NCI-H146 treated with DMSO at 0.1 percent for 48 hours (cell line): ENCODE data around the gene LGALS3BP.
A peak's percentile ranks its signal among the peaks of the same experiment; 100 is the strongest.
"Not testable (repeated sequence)": the region's sequence is repeated elsewhere in the genome, so short reads cannot be mapped to it uniquely, and the experiment has no call there.

ENCODE experiments used
- DNase-seq: peaks from one replicate; lab custom pipeline; 2025; ENCODE audit not compliant: unreplicated experiment; lab: John Stamatoyannopoulos, UW

The LGALS3BP gene

GRCh38 chr17:78965491-78965924 is 14.2 kb downstream of the LGALS3BP start:
- peak; percentile 74 for DNase-seq

GRCh38 chr17:78963378-78963777 is 16.3 kb downstream of the LGALS3BP start:
- DNase-seq = no peak

- DNase-seq = not testable (repeated sequence)
These were observed 16.8 kb downstream of the LGALS3BP start for GRCh38 chr17:78962984-78963348.

- DNase-seq = no peak
These were observed 17.3 kb downstream of the LGALS3BP start for GRCh38 chr17:78962345-78962983.

GRCh38 chr17:78961571-78961970 is 18.2 kb downstream of the LGALS3BP start:
- DNase-seq = no peak

- DNase-seq = no peak
These were observed 18.8 kb downstream of the LGALS3BP start for GRCh38 chr17:78960928-78961327.

- no peak for DNase-seq
These were observed 19.9 kb downstream of the LGALS3BP start for GRCh38 chr17:78959803-78960202.

- DNase-seq = no peak
These were observed 21.0 kb downstream of the LGALS3BP start for GRCh38 chr17:78958641-78959127.

- no peak for DNase-seq
These were observed 22.6 kb downstream of the LGALS3BP start for GRCh38 chr17:78957128-78957527.

- DNase-seq = no peak
These were observed 23.5 kb downstream of the LGALS3BP start for GRCh38 chr17:78956254-78956653.

- DNase-seq = no peak
These were observed 25.0 kb downstream of the LGALS3BP start for GRCh38 chr17:78954684-78955083.

- DNase-seq = no peak
These were observed 26.1 kb downstream of the LGALS3BP start for GRCh38 chr17:78953356-78954350.

GRCh38 chr17:78952706-78953105 is 27.0 kb downstream of the LGALS3BP start:
- DNase-seq = no peak

- no peak for DNase-seq
These were observed 27.7 kb downstream of the LGALS3BP start for GRCh38 chr17:78951967-78952551.

GRCh38 chr17:78950870-78951269 is 28.9 kb downstream of the LGALS3BP start:
- no peak for DNase-seq

GRCh38 chr17:78947235-78948149 is 32.2 kb downstream of the LGALS3BP start:
- DNase-seq = no peak

- no peak for DNase-seq
These were observed 33.1 kb downstream of the LGALS3BP start for GRCh38 chr17:78946631-78947030.

- DNase-seq = no peak
These were observed 33.6 kb downstream of the LGALS3BP start for GRCh38 chr17:78946131-78946530.

- DNase-seq = not testable (repeated sequence)
These were observed 34.3 kb downstream of the LGALS3BP start for GRCh38 chr17:78945455-78945854.

- DNase-seq = no peak
These were observed 34.8 kb downstream of the LGALS3BP start for GRCh38 chr17:78944956-78945355.
